ENCODE data around the gene HOXD3. TPM values are rescaled to one million over a fixed set of nuclear protein-coding genes. Genes with fewer than 3 reads are reported as not detected.

The HOXD3 gene
- total RNA-seq, 1 donor from 2014 or later, result 1.5 TPM

GRCh38 chr2:176135035-176135440, 22.1 kb upstream of the HOXD3 start:
- Mint-ChIP-seq H3K27ac (ENCODE audit: unreplicated experiment) (no peak overlapping the region), H3K4me3 (peak overlapping the region; percentile 14)

GRCh38 chr2:176136374-176137251, 20.5 kb upstream of the HOXD3 start:
- Mint-ChIP-seq H3K9me3 (no peaks in the 10 kb centered on the region), H3K4me3 (peak overlapping the region; percentile 83), H3K27ac (ENCODE audit: unreplicated experiment) (no peak overlapping the region), H3K27me3 (ENCODE audit: low read depth) (peaks cover 99% of the 10 kb centered on the region), H3K4me1 (peaks cover 8% of the 10 kb centered on the region), H3K36me3 (ENCODE audit: low read depth) (no peaks in the 10 kb centered on the region)
- TF ChIP-seq CTCF (conservative IDR thresholded peaks at IDR 0.05), result no peak
- no peak for DNase-seq (ENCODE audit: low read depth, low spot score)

More at GRCh38 chr2:176135035-176135440, 22.1 kb upstream of the HOXD3 start:
- no peak for TF ChIP-seq CTCF (conservative IDR thresholded peaks at IDR 0.05)
- DNase-seq (ENCODE audit: low read depth, low spot score), result no peak
- H3K27me3 Mint-ChIP-seq (ENCODE audit: low read depth), result peaks cover 94% of the 10 kb centered on the region
- H3K36me3 Mint-ChIP-seq (ENCODE audit: low read depth), result no peaks in the 10 kb centered on the region
- H3K4me1 Mint-ChIP-seq, result peaks cover 11% of the 10 kb centered on the region
- H3K9me3 Mint-ChIP-seq, result no peaks in the 10 kb centered on the region

- Mint-ChIP-seq H3K27me3 (ENCODE audit: low read depth) (peaks cover 99% of the 10 kb centered on the region), H3K4me3 (peak overlapping the region; percentile 74), H3K27ac (ENCODE audit: unreplicated experiment) (no peak overlapping the region), H3K36me3 (ENCODE audit: low read depth) (no peaks in the 10 kb centered on the region), H3K4me1 (peaks cover 7% of the 10 kb centered on the region), H3K9me3 (no peaks in the 10 kb centered on the region)
- TF ChIP-seq CTCF (conservative IDR thresholded peaks at IDR 0.05), result no peak
- no peak for DNase-seq (ENCODE audit: low read depth, low spot score)
Observed at GRCh38 chr2:176137252-176137580, 19.9 kb upstream of the HOXD3 start.

GRCh38 chr2:176137906-176138305, 19.2 kb upstream of the HOXD3 start:
- no peaks in the 10 kb centered on the region for H3K9me3 Mint-ChIP-seq

DNA sequence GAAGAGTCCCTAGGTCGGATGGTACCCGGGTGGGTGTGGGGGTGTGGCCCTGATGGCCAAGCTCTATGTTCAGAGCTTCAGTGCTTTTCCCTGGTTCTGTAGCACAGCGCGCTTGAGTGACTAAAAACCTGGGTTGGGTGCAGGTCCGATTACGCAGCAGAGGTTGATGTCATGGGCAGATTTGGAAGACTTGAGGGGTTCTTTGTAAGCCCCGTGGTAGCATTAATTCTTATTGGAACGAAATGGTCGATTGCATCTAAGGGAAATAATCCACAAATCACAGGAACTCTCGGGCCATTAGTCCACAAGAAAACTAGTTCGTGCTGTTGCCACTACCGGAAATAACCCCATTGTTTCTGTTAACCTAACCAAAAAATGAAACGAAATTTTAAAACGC, 18.6 kb upstream of the HOXD3 start:
- H3K4me1 Mint-ChIP-seq, result peaks cover 4% of the 10 kb centered on the region
- peaks cover 99% of the 10 kb centered on the region for H3K27me3 Mint-ChIP-seq (ENCODE audit: low read depth)
- no peak for TF ChIP-seq CTCF (conservative IDR thresholded peaks at IDR 0.05)
- DNase-seq (ENCODE audit: low read depth, low spot score), result no peak
- no peak overlapping the region for H3K27ac Mint-ChIP-seq (ENCODE audit: unreplicated experiment)
- H3K4me3 Mint-ChIP-seq, result peak overlapping the region; percentile 9
- H3K36me3 Mint-ChIP-seq (ENCODE audit: low read depth), result no peaks in the 10 kb centered on the region
- H3K9me3 Mint-ChIP-seq, result no peaks in the 10 kb centered on the region

More at GRCh38 chr2:176137906-176138305, 19.2 kb upstream of the HOXD3 start:
- Mint-ChIP-seq H3K27me3 (ENCODE audit: low read depth) (peaks cover 99% of the 10 kb centered on the region), H3K36me3 (ENCODE audit: low read depth) (no peaks in the 10 kb centered on the region), H3K4me1 (peaks cover 4% of the 10 kb centered on the region), H3K4me3 (peak overlapping the region; percentile 74), H3K27ac (ENCODE audit: unreplicated experiment) (no peak overlapping the region)
- no peak for DNase-seq (ENCODE audit: low read depth, low spot score)
- no peak for TF ChIP-seq CTCF (conservative IDR thresholded peaks at IDR 0.05)

Data from neural crest cell (in vitro differentiated cells).